CD14-positive monocyte (primary cell): Measurements from ENCODE around the gene MLLT3. TPM values are rescaled to one million over a fixed set of nuclear protein-coding genes. Genes with fewer than 3 reads are reported as not detected.

Experiments
- DNase-seq, 3 donors: peaks; one replicate each; pipeline ENCODE4 v3.0.0-alpha.2; 2011 to 2022
- H2AFZ ChIP-seq: 2 replicates; pipeline ENCODE4 v1.6.0; 2012; ENCODE audit warnings: mild to moderate bottlenecking, low read depth, low read length, inconsistent platforms; ENCODE audit not compliant: insufficient read depth, poor library complexity, severe bottlenecking
- H3K27ac ChIP-seq, 2 donors: 1 replicate in 1 of 2; 2 replicates in 1 of 2; pipeline ENCODE4 v1.5.1; 2012 to 2013; ENCODE audit warnings: low read length in 2 of 2, control low read depth in 1 of 2, inconsistent platforms in 1 of 2, low read depth in 1 of 2, mild to moderate bottlenecking in 1 of 2
- H3K27me3 ChIP-seq, 2 donors: one replicate each; pipeline versions ENCODE4 v1.6.0 to v1.6.1; 2011 to 2013; ENCODE audit warnings: low read length in 2 of 2; ENCODE audit not compliant: control insufficient read depth in 2 of 2, insufficient read depth in 2 of 2
- H3K36me3 ChIP-seq, 2 donors: replicated peaks in 1 of 2; 1 replicate in 1 of 2; 2 replicates in 1 of 2; pipeline versions ENCODE4 v1.5.1 to v1.6.1; 2012 to 2013; ENCODE audit warnings: low read length in 2 of 2, control low read depth in 1 of 2, inconsistent platforms in 1 of 2, mild to moderate bottlenecking in 1 of 2; ENCODE audit not compliant: insufficient read depth in 2 of 2, control insufficient read depth in 1 of 2
- H3K4me1 ChIP-seq, 2 donors: 1 replicate in 1 of 2; 2 replicates in 1 of 2; pipeline versions ENCODE4 v1.5.1 to v1.6.1; 2012 to 2013; ENCODE audit warnings: low read length in 2 of 2, control low read depth in 1 of 2, inconsistent platforms in 1 of 2, mild to moderate bottlenecking in 1 of 2, moderate library complexity in 1 of 2; ENCODE audit not compliant: insufficient read depth in 2 of 2, control insufficient read depth in 1 of 2
- H3K4me2 ChIP-seq: replicated peaks from 2 replicates; pipeline ENCODE3; 2012; ENCODE audit warnings: low read length, moderate library complexity, mild to moderate bottlenecking; ENCODE audit not compliant: poor library complexity, severe bottlenecking; ENCODE audit errors: extremely low read depth
- H3K4me3 ChIP-seq, 3 experiments: fragments of 200-600 bp in 1 of 3; sonication (generic) in 1 of 3; replicated peaks in 1 of 3; 1 replicate in 2 of 3; 2 replicates in 1 of 3; pipeline ENCODE4 v1.5.1; 2011 to 2013; ENCODE audit warnings: low read length in 3 of 3, mild to moderate bottlenecking in 3 of 3, control low read depth in 2 of 3, low read depth in 2 of 3, inconsistent platforms in 1 of 3, moderate library complexity in 1 of 3
- H3K79me2 ChIP-seq: 2 replicates; pipeline ENCODE4 v1.6.0; 2012; ENCODE audit warnings: mild to moderate bottlenecking, control low read depth, inconsistent platforms, low read length, moderate library complexity; ENCODE audit not compliant: insufficient read depth
- H3K9ac ChIP-seq: 2 replicates; pipeline ENCODE4 v1.6.0; 2017; ENCODE audit warnings: low read length, mild to moderate bottlenecking; ENCODE audit not compliant: insufficient read depth, poor library complexity, severe bottlenecking
- H3K9me3 ChIP-seq, 2 donors: replicated peaks in 1 of 2; 1 replicate in 1 of 2; 2 replicates in 1 of 2; pipeline versions ENCODE4 v1.5.1 to v1.6.1; 2012 to 2013; ENCODE audit warnings: low read length in 2 of 2, control low read depth in 1 of 2; ENCODE audit not compliant: control insufficient read depth in 1 of 2, insufficient read depth in 1 of 2
- H4K20me1 ChIP-seq: 2 replicates; pipeline ENCODE4 v1.6.0; 2012; ENCODE audit warnings: mild to moderate bottlenecking, low read length, control low read depth, moderate library complexity; ENCODE audit not compliant: insufficient read depth
- H3K27ac Mint-ChIP-seq, 7 donors: one replicate each; pipeline ENCODE4 v1.8.0; 2020; ENCODE audit warnings: mild to moderate bottlenecking in 7 of 7, mixed read lengths in 7 of 7, moderate library complexity in 6 of 7, inconsistent platforms in 2 of 7
- H3K27me3 Mint-ChIP-seq, 3 donors: one replicate each; pipeline ENCODE4 v1.8.0; 2021 to 2022; ENCODE audit warnings: low read depth in 3 of 3, mild to moderate bottlenecking in 3 of 3, mixed read lengths in 3 of 3, moderate library complexity in 3 of 3, inconsistent platforms in 1 of 3
- H3K36me3 Mint-ChIP-seq, 2 donors: one replicate each; pipeline ENCODE4 v1.8.0; 2020; ENCODE audit warnings: mixed read lengths in 2 of 2, inconsistent platforms in 1 of 2, mild to moderate bottlenecking in 1 of 2
- H3K4me1 Mint-ChIP-seq: one replicate; pipeline ENCODE4 v1.8.0; 2020; ENCODE audit warnings: mild to moderate bottlenecking, mixed read lengths
- H3K4me3 Mint-ChIP-seq, 2 donors: one replicate each; pipeline ENCODE4 v1.8.0; 2020; ENCODE audit warnings: mild to moderate bottlenecking in 2 of 2, mixed read lengths in 2 of 2, moderate library complexity in 1 of 2
- H3K9me3 Mint-ChIP-seq, 7 donors: one replicate each; pipeline ENCODE4 v1.8.0; 2020 to 2022; ENCODE audit warnings: mixed read lengths in 7 of 7, mild to moderate bottlenecking in 6 of 7, moderate library complexity in 6 of 7, inconsistent platforms in 2 of 7
- CTCF ChIP-seq: fragments of 200-600 bp; IDR thresholded peaks from one replicate; pipeline ENCODE4 v1.8.0; 2022; ENCODE audit warnings: antibody characterized with exemption, mild to moderate bottlenecking
- WGBS: methylation state at CpG from one replicate; pipeline ENCODE4 v1.1.5; 2013; ENCODE audit warnings: missing lambda C conversion rate; ENCODE audit not compliant: insufficient coverage; 5-methylcytosine and 5-hydroxymethylcytosine counted together
- intact Hi-C, 2 donors: fragments of 100-400 bp; cut with micrococcal nuclease; formaldehyde crosslinking; loops; one replicate each; pipeline versions ENCODE4 v1.15.0 to v1.15.1; 2023
- polyA plus RNA-seq, 3 donors: library from polyadenylated mRNA; depleted of rRNA in 1 of 3; unstranded in 2 of 3; stranded (reverse) in 1 of 3; fragments of 300-500 nt in 2 of 3; fragments of >200 nt in 1 of 3; fragmentation: Illumina TruSeq in 2 of 3; gene quantifications; 1 replicate in 2 of 3; 2 replicates in 1 of 3; pipeline ENCODE4 v1.2.3, GENCODE V29; 2012 to 2021

MLLT3 gene
- polyA plus RNA-seq, 3 donors: 0.81 to 2.3 (median 1.5) TPM

- Mint-ChIP-seq H3K4me3 (no peak overlapping the region), H3K36me3 (no peaks in the 10 kb centered on the region), H3K9me3 (peaks cover 0 to 13% (median 4%) of the 10 kb centered on the region in 7 donors), H3K27me3 (no peaks in the 10 kb centered on the region), H3K27ac (no peak overlapping the region), H3K4me1 (peaks cover under 1% of the 10 kb centered on the region)
- Histone ChIP-seq H3K36me3 (no peaks in the 10 kb centered on the region), H3K27me3 (no peaks in the 10 kb centered on the region), H3K79me2 (no peaks in the 10 kb centered on the region), H4K20me1 (no peaks in the 10 kb centered on the region), H3K9ac (no peak overlapping the region), H3K4me2 (no peak overlapping the region), H3K27ac (no peak overlapping the region), H3K9me3 (no peaks in the 10 kb centered on the region), H3K4me3 (no peak overlapping the region), H3K4me1 (no peaks in the 10 kb centered on the region), H2AFZ (no peak overlapping the region)
- WGBS: no CpG with 5 or more reads among the region's 5 CpGs
- no peak for DNase-seq
- TF ChIP-seq CTCF: no peak
- intact Hi-C loops: no loop called here
These were observed 29.2 kb downstream of the MLLT3 start for GRCh38 chr9:20593105-20593504.

GRCh38 chr9:20592673-20593072 is 29.6 kb downstream of the MLLT3 start:
- Histone ChIP-seq H3K27me3 (no peaks in the 10 kb centered on the region), H3K4me3 (no peak overlapping the region), H3K4me2 (no peak overlapping the region), H3K9ac (no peak overlapping the region), H3K27ac (no peak overlapping the region), H3K36me3 (no peaks in the 10 kb centered on the region), H3K4me1 (no peaks in the 10 kb centered on the region), H3K79me2 (no peaks in the 10 kb centered on the region), H4K20me1 (no peaks in the 10 kb centered on the region), H3K9me3 (no peaks in the 10 kb centered on the region), H2AFZ (no peak overlapping the region)
- Mint-ChIP-seq H3K4me1 (no peaks in the 10 kb centered on the region), H3K36me3 (no peaks in the 10 kb centered on the region), H3K27ac (no peak overlapping the region), H3K27me3 (no peaks in the 10 kb centered on the region), H3K4me3 (no peak overlapping the region), H3K9me3 (peaks cover 0 to 13% (median 4%) of the 10 kb centered on the region in 7 donors)
- intact Hi-C loops: no loop called here
- DNase-seq: no peak
- 88% methylated on average over 1 of the region's 1 CpG for WGBS
- no peak for TF ChIP-seq CTCF
